Dendritic cell treated with granulocyte-macrophage colony-stimulating factor and Interleukin-4, amounts not matched to agents 40 ng/mL and 50 ng/mL, for 4 days (primary cell): ENCODE results near the gene UPK3B.
A peak's percentile ranks its signal among the peaks of the same experiment; 100 is the strongest.
"Not testable (repeated sequence)": the region's sequence is repeated elsewhere in the genome, so short reads cannot be mapped to it uniquely, and the experiment has no call there.

Experiments
- H3K27ac Mint-ChIP-seq: one replicate; pipeline ENCODE4 v1.8.0; 2022; ENCODE audit warnings: mild to moderate bottlenecking, mixed read lengths
- H3K27me3 Mint-ChIP-seq: one replicate; pipeline ENCODE4 v1.8.0; 2022; ENCODE audit warnings: mild to moderate bottlenecking, mixed read lengths
- H3K36me3 Mint-ChIP-seq: one replicate; pipeline ENCODE4 v1.8.0; 2022; ENCODE audit warnings: low read depth, mixed read lengths
- H3K4me1 Mint-ChIP-seq: one replicate; pipeline ENCODE4 v1.8.0; 2022; ENCODE audit warnings: low read depth, mixed read lengths
- H3K4me3 Mint-ChIP-seq: one replicate; pipeline ENCODE4 v1.8.0; 2022; ENCODE audit warnings: mild to moderate bottlenecking, moderate library complexity, mixed read lengths
- H3K9me3 Mint-ChIP-seq: one replicate; pipeline ENCODE4 v1.8.0; 2022; ENCODE audit warnings: mixed read lengths
- intact Hi-C: fragments of 100-400 bp; cut with micrococcal nuclease; formaldehyde crosslinking; loops from one replicate; pipeline ENCODE4 v1.15.0; 2022

Gene UPK3B

DNA sequence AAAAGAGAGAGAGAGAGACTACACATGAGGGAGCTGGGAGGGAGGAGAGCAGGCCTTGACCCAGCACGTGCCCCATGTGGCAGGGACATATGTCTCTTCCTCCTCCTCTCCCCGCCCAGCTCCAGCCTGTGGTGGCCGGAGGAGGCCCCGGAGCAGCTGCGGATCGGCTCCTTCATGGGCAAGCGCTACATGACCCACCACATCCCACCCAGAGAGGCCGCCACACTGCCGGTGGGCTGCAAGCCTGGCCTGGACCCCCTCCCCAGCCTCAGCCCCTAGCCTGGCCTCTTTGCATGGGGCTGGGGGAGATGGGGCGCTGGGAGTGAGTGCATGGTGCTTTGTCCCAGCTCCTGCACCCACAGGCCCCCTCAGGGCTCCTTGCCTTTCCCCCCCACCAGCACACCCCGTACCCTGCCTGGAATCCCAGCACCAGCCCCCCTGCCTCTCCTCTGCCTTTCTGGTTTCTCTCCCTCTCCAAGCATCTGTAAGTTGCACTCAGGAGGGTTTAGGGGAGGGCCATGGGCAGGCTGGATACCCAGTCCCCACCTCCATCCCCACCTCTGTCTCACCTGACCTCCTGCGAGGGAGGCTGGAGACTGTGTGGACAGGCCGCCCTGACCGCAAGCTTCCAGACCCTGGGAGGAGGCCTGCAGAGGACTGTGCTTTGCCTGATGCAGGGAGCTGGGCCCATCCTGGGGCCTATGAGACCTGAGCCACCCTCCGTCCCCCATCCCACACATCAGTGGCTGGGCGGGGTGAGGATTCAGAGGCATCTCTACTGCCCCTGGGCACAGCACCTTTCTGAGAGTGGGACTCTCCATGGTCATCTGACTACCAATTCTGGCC is 4.8 kb downstream of the UPK3B start:
- peaks cover 6% of the 10 kb centered on the region for H3K4me1 Mint-ChIP-seq
- intact Hi-C loops, result no loop called here
- no peaks in the 10 kb centered on the region for H3K27me3 Mint-ChIP-seq
- no peak overlapping the region for H3K27ac Mint-ChIP-seq
- no peak overlapping the region for H3K4me3 Mint-ChIP-seq
- H3K9me3 Mint-ChIP-seq, result no peaks in the 10 kb centered on the region
- no peaks in the 10 kb centered on the region for H3K36me3 Mint-ChIP-seq

- Mint-ChIP-seq H3K27me3 (no peaks in the 10 kb centered on the region), H3K4me1 (peaks cover 5% of the 10 kb centered on the region), H3K4me3 (no peak overlapping the region), H3K9me3 (no peaks in the 10 kb centered on the region), H3K36me3 (no peaks in the 10 kb centered on the region), H3K27ac (no peak overlapping the region)
- intact Hi-C loops, result no loop called here
Observed at GRCh38 chr7:76515999-76516443, 5.7 kb downstream of the UPK3B start.

- H3K27me3 Mint-ChIP-seq, H3K27ac Mint-ChIP-seq, H3K36me3 Mint-ChIP-seq, H3K9me3 Mint-ChIP-seq, H3K4me3 Mint-ChIP-seq, intact Hi-C loops, H3K4me1 Mint-ChIP-seq: not testable (repeated sequence)
Observed at GRCh38 chr7:76516932-76517331, 6.6 kb downstream of the UPK3B start.

- H3K9me3 Mint-ChIP-seq, H3K36me3 Mint-ChIP-seq, intact Hi-C loops, H3K27ac Mint-ChIP-seq, H3K4me3 Mint-ChIP-seq, H3K27me3 Mint-ChIP-seq, H3K4me1 Mint-ChIP-seq: not testable (repeated sequence)
Observed at GRCh38 chr7:76526183-76526582, 15.8 kb downstream of the UPK3B start.

GRCh38 chr7:76531643-76532042 is 21.3 kb downstream of the UPK3B start:
- H3K9me3 Mint-ChIP-seq, H3K27me3 Mint-ChIP-seq, H3K27ac Mint-ChIP-seq, H3K4me3 Mint-ChIP-seq, H3K36me3 Mint-ChIP-seq, H3K4me1 Mint-ChIP-seq, intact Hi-C loops: not testable (repeated sequence)

DNA sequence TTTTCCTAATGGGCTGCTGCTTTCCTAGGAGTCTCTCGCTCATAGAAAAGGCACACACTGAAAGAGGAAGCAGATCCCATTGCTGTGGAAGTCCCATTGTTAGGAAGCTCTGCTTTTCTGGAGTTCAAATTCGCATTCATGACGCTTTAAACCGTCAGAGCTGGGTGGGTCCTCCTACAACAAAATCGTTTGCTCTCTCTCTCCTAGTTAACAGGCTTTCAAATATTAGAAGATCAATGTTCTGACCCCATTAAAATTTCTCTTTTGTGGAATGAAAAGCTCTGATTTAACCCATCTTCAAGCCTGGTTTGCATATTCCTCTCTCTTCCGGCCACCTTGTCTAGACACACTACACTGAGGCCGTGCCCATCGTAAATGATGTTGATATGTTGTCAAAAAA is 32.8 kb downstream of the UPK3B start, which contains the start of gene SPDYE16:
TSS of gene SPDYE16 (minus strand) at position 101 of the 400 bp plus-strand sequence. CDS start 1,838 bp downstream, outside the sequence.
- intact Hi-C loops, H3K36me3 Mint-ChIP-seq, H3K27me3 Mint-ChIP-seq, H3K9me3 Mint-ChIP-seq, H3K4me3 Mint-ChIP-seq, H3K27ac Mint-ChIP-seq, H3K4me1 Mint-ChIP-seq: not testable (repeated sequence)

DNA sequence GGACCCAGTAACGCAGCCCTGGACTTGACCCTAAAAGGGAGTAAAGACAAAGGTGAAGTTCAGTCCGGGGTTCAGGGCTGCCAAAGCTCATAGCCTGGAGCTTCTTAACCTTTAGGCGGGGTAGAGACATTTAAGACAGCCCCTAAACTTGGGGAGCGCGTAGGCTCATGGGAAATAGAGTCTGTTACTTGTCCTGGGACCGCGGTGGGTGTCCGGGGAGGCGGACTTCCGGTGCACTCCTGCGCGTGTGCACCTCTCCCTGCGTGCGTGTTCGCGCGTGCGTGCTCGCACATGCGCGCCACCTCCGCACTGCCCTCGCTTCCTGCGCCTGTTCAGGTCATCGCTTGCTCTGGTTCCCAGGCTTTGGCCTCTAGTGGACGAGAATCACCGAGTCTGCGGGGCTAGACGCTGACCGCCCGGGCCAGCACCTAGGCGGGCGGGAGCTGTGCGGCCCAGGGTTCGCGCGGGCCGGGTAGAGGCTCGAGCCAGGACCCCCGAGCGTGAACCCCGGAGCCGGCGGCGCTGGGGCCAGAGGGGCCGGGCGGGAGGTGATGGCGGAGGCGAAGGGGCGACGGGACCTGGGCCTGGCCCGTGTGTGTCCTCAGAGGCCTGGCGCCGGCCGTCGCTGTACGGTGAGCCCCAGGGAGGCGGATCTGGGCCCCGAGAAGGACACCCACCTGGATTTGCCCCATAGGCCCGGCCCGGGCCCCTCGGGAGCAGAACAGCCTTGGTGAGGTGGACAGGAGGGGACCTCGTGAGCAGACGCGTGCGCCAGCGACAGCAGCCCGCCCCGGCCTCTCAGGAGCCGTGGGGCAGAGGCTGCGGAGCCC is 38.9 kb downstream of the UPK3B start:
- intact Hi-C loops, H3K27me3 Mint-ChIP-seq, H3K9me3 Mint-ChIP-seq: not testable (repeated sequence)
- peak overlapping the region; percentile 90 for H3K27ac Mint-ChIP-seq
- H3K36me3 Mint-ChIP-seq, result peaks cover 22% of the 10 kb centered on the region
- peaks cover 22% of the 10 kb centered on the region for H3K4me1 Mint-ChIP-seq
- peak overlapping the region; percentile 94 for H3K4me3 Mint-ChIP-seq

- intact Hi-C loops, H3K9me3 Mint-ChIP-seq, H3K27me3 Mint-ChIP-seq: not testable (repeated sequence)
- peaks cover 26% of the 10 kb centered on the region for H3K36me3 Mint-ChIP-seq
- peak overlapping the region; percentile 94 for H3K4me3 Mint-ChIP-seq
- peaks cover 22% of the 10 kb centered on the region for H3K4me1 Mint-ChIP-seq
- H3K27ac Mint-ChIP-seq, result peak overlapping the region; percentile 90
Observed at GRCh38 chr7:76549855-76550248, 39.5 kb downstream of the UPK3B start.

DNA sequence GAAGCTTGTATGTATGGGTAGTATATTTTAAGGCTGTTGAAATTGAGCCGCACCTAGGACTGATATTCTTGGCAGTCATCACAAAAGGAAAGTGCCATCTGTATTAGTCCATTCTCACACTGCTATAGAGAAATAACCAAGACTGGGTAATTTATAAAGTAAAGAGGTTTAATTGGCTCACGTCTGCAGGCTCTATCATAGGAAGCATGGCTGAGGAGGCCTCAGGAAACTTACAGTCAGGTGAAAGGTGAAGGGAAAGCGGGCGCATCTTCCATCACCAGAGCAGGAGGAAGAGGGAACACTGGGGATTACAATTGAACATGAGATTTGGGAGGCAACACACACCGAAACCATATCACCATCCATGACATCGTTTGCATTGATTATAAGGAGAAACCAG is 41.6 kb downstream of the UPK3B start:
- H3K27ac Mint-ChIP-seq, intact Hi-C loops, H3K27me3 Mint-ChIP-seq, H3K9me3 Mint-ChIP-seq, H3K4me3 Mint-ChIP-seq: not testable (repeated sequence)
- Mint-ChIP-seq H3K4me1 (peaks cover 22% of the 10 kb centered on the region), H3K36me3 (peaks cover 28% of the 10 kb centered on the region)

DNA sequence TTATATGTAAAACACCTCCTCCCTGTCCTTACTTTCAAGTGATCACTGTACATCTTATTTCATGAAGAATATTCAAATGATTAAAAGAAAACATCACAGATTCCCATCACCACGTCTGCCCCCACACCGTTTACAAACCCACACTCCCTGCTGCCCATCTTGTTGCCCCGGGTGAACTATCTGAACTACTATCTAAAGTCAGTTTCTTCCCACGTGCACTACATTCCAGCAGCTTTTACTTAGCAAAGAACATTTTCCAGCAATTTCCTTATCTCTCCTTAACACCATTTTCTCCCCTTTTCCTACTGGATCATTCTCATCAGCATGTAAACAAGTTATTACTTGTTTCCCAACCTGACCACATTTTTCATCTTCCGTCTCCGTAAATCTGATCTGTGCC is 49.3 kb downstream of the UPK3B start:
- H3K27ac Mint-ChIP-seq, intact Hi-C loops, H3K4me1 Mint-ChIP-seq, H3K27me3 Mint-ChIP-seq, H3K9me3 Mint-ChIP-seq, H3K4me3 Mint-ChIP-seq: not testable (repeated sequence)
- H3K36me3 Mint-ChIP-seq, result peaks cover 21% of the 10 kb centered on the region

GRCh38 chr7:76560157-76560556 is 49.8 kb downstream of the UPK3B start:
- H3K27ac Mint-ChIP-seq, intact Hi-C loops, H3K4me1 Mint-ChIP-seq, H3K9me3 Mint-ChIP-seq, H3K27me3 Mint-ChIP-seq, H3K4me3 Mint-ChIP-seq: not testable (repeated sequence)
- H3K36me3 Mint-ChIP-seq, result peaks cover 18% of the 10 kb centered on the region

- H3K4me3 Mint-ChIP-seq, H3K27ac Mint-ChIP-seq, H3K4me1 Mint-ChIP-seq, H3K27me3 Mint-ChIP-seq, H3K9me3 Mint-ChIP-seq, intact Hi-C loops: not testable (repeated sequence)
- H3K36me3 Mint-ChIP-seq, result peaks cover 28% of the 10 kb centered on the region
Observed at GRCh38 chr7:76561342-76561741, 51.0 kb downstream of the UPK3B start.

DNA sequence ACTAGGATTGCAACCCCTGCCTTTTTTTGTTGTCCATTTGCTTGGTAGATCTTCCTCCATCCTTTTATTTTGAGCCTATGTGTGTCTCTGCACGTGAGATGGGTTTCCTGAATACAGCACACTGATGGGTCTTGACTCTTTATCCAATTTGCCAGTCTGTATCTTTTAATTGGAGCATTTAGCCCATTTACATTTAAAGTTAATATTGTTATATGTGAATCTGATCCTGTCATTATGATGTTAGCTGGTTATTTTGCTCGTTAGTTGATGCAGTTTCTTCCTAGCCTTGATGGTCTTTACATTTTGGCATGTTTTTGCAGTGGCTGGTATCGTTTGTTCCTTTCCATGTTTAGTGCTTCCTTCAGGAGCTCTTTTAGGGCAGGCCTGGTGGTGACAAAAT is 54.6 kb downstream of the UPK3B start:
- H3K27ac Mint-ChIP-seq, H3K27me3 Mint-ChIP-seq, intact Hi-C loops, H3K9me3 Mint-ChIP-seq, H3K4me3 Mint-ChIP-seq, H3K4me1 Mint-ChIP-seq: not testable (repeated sequence)
- peaks cover 24% of the 10 kb centered on the region for H3K36me3 Mint-ChIP-seq
